Astrocyte (in vitro differentiated cells and primary cell): ENCODE data around the gene ZNF385D. TPM values are rescaled to one million over a fixed set of nuclear protein-coding genes. Genes with fewer than 3 reads are reported as not detected.

Experiments used
- DNase-seq: peaks from one replicate; pipeline ENCODE4 v3.0.0-alpha.2; 2010; ENCODE audit warnings: low read depth
- FAIRE-seq: peaks from 2 replicates; lab custom pipeline; 2011; peaks lifted over from hg19 to GRCh38; lab: Jason Lieb, UNC
- H2AFZ ChIP-seq: 2 replicates; pipeline ENCODE4 v1.6.0; 2012; ENCODE audit warnings: low read depth, low read length, inconsistent platforms
- H3K27ac ChIP-seq: 2 replicates; pipeline ENCODE4 v1.5.1; 2011; ENCODE audit warnings: low read depth, low read length, inconsistent platforms
- H3K27me3 ChIP-seq: 2 replicates; pipeline ENCODE4 v1.6.0; 2011; ENCODE audit warnings: low read length, inconsistent platforms; ENCODE audit not compliant: insufficient read depth
- H3K36me3 ChIP-seq: 2 replicates; pipeline ENCODE4 v1.5.1; 2011; ENCODE audit warnings: low read length, inconsistent platforms; ENCODE audit not compliant: insufficient read depth
- H3K4me1 ChIP-seq: 2 replicates; pipeline ENCODE4 v1.5.1; 2011; ENCODE audit warnings: low read length, inconsistent platforms; ENCODE audit not compliant: insufficient read depth
- H3K4me2 ChIP-seq: 2 replicates; pipeline ENCODE4 v1.6.0; 2012; ENCODE audit warnings: low read length, inconsistent platforms
- H3K4me3 ChIP-seq: 2 replicates; pipeline ENCODE4 v1.5.1; 2011; ENCODE audit warnings: low read depth, mild to moderate bottlenecking, low read length, inconsistent platforms; ENCODE audit not compliant: insufficient read depth
- H3K79me2 ChIP-seq: 2 replicates; pipeline ENCODE4 v1.6.0; 2012; ENCODE audit warnings: mild to moderate bottlenecking, low read length, inconsistent platforms; ENCODE audit not compliant: insufficient read depth
- H3K9ac ChIP-seq: 2 replicates; pipeline ENCODE4 v1.6.0; 2012; ENCODE audit warnings: mild to moderate bottlenecking, low read length, inconsistent platforms
- H3K9me3 ChIP-seq: 2 replicates; pipeline ENCODE4 v1.5.1; 2012; ENCODE audit warnings: low read depth, mild to moderate bottlenecking, low read length, inconsistent platforms; ENCODE audit not compliant: insufficient read depth
- H4K20me1 ChIP-seq: 2 replicates; pipeline ENCODE4 v1.6.0; 2012; ENCODE audit warnings: low read length, inconsistent platforms; ENCODE audit not compliant: insufficient read depth
- H3K27ac Mint-ChIP-seq: one replicate; pipeline ENCODE4 v1.8.0; 2021; ENCODE audit warnings: mild to moderate bottlenecking, mixed read lengths; ENCODE audit not compliant: unreplicated experiment
- H3K27me3 Mint-ChIP-seq: one replicate; pipeline ENCODE4 v1.8.0; 2021; ENCODE audit warnings: low read depth, mixed read lengths; ENCODE audit not compliant: unreplicated experiment
- H3K36me3 Mint-ChIP-seq: one replicate; pipeline ENCODE4 v1.8.0; 2021; ENCODE audit warnings: low read depth, mixed read lengths; ENCODE audit not compliant: unreplicated experiment
- H3K4me1 Mint-ChIP-seq: one replicate; pipeline ENCODE4 v1.8.0; 2021; ENCODE audit warnings: low read depth, mixed read lengths; ENCODE audit not compliant: unreplicated experiment
- H3K4me3 Mint-ChIP-seq: one replicate; pipeline ENCODE4 v1.8.0; 2021; ENCODE audit warnings: mild to moderate bottlenecking, moderate library complexity, mixed read lengths; ENCODE audit not compliant: unreplicated experiment
- H3K9me3 Mint-ChIP-seq: one replicate; pipeline ENCODE4 v1.8.0; 2021; ENCODE audit warnings: mild to moderate bottlenecking, mixed read lengths; ENCODE audit not compliant: unreplicated experiment
- EZH2 ChIP-seq: IDR thresholded peaks from 2 replicates; pipeline ENCODE4 v1.6.1; 2012; ENCODE audit warnings: mild to moderate bottlenecking, low read length, inconsistent platforms; ENCODE audit not compliant: insufficient read depth
- total RNA-seq: library from RNA; stranded (reverse); gene quantifications from 2 replicates; pipeline ENCODE4 v1.2.1, GENCODE V29; 2021
- TF ChIP-seq, protein P1 (sequence below): IDR thresholded peaks from 2 replicates; pipeline ENCODE4 v1.5.1; 2011; ENCODE audit warnings: low read depth, mild to moderate bottlenecking, inconsistent platforms, low read length, moderate library complexity; ENCODE audit not compliant: insufficient read depth

ZNF385D gene
- total RNA-seq, 1 donor from 2014 or later: 7.8 TPM

DNA sequence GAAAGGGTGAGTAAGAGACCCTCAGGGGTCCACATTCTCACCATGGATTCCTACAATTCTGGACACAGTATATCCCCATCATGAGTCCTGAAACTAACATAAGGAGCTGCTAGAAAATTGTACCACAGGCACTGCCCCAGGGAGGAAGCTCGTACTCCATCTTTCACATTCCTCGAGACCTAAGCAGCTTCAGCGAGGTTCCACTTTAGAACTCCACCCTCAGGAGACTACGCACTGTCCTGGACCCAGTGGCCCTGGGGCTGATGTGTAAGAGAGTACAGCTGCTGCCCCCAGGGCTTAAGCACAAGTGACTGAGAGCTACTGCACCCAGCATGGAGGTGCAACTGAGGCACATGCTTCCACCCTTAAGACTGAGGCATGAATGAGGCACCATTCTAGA, 352.5 kb downstream of the ZNF385D start:
- no peak for FAIRE-seq
- H3K27ac Mint-ChIP-seq: no peak overlapping the region

DNA sequence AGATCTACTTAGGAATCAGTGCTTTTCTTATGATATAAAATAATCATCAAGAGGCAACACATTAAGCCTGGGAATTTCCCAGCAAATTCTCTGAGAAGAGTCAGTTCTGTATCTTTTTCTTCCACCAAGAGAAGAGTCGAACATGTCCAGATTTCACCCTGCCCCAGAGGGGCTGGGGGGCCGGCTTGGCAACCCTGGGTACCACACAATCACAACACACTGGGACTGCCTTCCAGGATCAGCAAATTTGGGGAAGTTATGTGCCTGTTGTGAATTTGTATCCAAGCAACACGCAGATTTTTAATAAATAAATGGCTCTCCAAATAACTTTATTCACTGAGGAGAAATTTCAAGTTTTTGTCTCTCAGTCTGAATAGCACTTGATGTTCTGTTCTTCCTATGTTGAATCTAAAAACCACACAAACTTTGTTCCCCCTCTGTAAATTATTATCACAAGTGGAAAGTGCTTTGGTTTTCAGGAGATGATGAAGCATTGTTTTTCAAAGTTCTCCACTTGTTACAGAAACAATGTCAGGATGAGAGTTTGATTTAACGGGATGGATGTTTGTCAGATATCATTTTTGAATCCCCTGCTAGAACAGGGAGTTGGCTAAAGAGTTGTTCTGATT, 357.2 kb downstream of the ZNF385D start:
- H3K36me3 ChIP-seq: no peaks in the 10 kb centered on the region
- FAIRE-seq: no peak
- H2AFZ ChIP-seq: no peak overlapping the region
- H3K9ac ChIP-seq: no peak overlapping the region
- no peaks in the 10 kb centered on the region for H3K27me3 ChIP-seq
- no peak overlapping the region for H3K4me3 ChIP-seq
- DNase-seq: no peak
- H3K4me2 ChIP-seq: no peak overlapping the region
- no peak overlapping the region for H3K4me3 Mint-ChIP-seq
- H3K9me3 Mint-ChIP-seq: no peaks in the 10 kb centered on the region
- no peak overlapping the region for H3K27ac Mint-ChIP-seq
- no peaks in the 10 kb centered on the region for H3K36me3 Mint-ChIP-seq
- no peaks in the 10 kb centered on the region for H3K4me1 ChIP-seq
- H3K27ac ChIP-seq: no peak overlapping the region
- H3K27me3 Mint-ChIP-seq: no peaks in the 10 kb centered on the region
- H3K9me3 ChIP-seq: no peaks in the 10 kb centered on the region
- H3K4me1 Mint-ChIP-seq: peaks cover 4% of the 10 kb centered on the region
- TF ChIP-seq, protein P1, sequence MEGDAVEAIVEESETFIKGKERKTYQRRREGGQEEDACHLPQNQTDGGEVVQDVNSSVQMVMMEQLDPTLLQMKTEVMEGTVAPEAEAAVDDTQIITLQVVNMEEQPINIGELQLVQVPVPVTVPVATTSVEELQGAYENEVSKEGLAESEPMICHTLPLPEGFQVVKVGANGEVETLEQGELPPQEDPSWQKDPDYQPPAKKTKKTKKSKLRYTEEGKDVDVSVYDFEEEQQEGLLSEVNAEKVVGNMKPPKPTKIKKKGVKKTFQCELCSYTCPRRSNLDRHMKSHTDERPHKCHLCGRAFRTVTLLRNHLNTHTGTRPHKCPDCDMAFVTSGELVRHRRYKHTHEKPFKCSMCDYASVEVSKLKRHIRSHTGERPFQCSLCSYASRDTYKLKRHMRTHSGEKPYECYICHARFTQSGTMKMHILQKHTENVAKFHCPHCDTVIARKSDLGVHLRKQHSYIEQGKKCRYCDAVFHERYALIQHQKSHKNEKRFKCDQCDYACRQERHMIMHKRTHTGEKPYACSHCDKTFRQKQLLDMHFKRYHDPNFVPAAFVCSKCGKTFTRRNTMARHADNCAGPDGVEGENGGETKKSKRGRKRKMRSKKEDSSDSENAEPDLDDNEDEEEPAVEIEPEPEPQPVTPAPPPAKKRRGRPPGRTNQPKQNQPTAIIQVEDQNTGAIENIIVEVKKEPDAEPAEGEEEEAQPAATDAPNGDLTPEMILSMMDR: no peak
- TF ChIP-seq EZH2: no peak
- no peaks in the 10 kb centered on the region for H4K20me1 ChIP-seq
- no peaks in the 10 kb centered on the region for H3K79me2 ChIP-seq

More for the DNA sequence above, 352.5 kb downstream of the ZNF385D start:
- Mint-ChIP-seq H3K36me3 (no peaks in the 10 kb centered on the region), H3K4me1 (no peaks in the 10 kb centered on the region), H3K27me3 (no peaks in the 10 kb centered on the region), H3K9me3 (no peaks in the 10 kb centered on the region), H3K4me3 (no peak overlapping the region)
- H4K20me1 ChIP-seq: no peaks in the 10 kb centered on the region
- TF ChIP-seq, protein P1: no peak
- no peak for TF ChIP-seq EZH2
- no peak overlapping the region for H3K9ac ChIP-seq
- no peak overlapping the region for H3K4me3 ChIP-seq
- no peaks in the 10 kb centered on the region for H3K4me1 ChIP-seq
- H3K4me2 ChIP-seq: no peak overlapping the region
- H3K36me3 ChIP-seq: no peaks in the 10 kb centered on the region
- H3K27ac ChIP-seq: no peak overlapping the region
- H3K27me3 ChIP-seq: no peaks in the 10 kb centered on the region
- H3K79me2 ChIP-seq: no peaks in the 10 kb centered on the region
- no peak overlapping the region for H2AFZ ChIP-seq
- no peaks in the 10 kb centered on the region for H3K9me3 ChIP-seq
- no peak for DNase-seq

DNA sequence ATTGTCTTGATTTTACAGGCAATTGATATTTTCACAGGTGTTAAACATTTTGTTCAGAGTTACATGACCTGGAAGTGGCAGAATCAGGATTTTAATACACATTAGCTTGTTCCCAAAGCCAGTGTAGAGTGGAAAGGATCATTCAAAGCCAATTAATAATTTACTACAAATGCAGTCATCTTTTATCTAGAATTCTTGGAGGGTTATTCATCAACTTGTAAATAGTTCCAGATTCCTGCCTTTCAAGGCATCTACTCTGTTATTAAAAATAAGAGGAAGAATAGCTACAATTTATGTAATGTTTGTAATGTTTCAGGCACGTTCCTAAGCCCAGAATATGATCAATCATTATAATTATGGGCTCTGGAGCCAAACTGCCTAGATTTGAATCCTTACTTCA, 358.5 kb downstream of the ZNF385D start:
- Mint-ChIP-seq H3K4me3 (no peak overlapping the region), H3K36me3 (peaks cover 2% of the 10 kb centered on the region), H3K4me1 (peaks cover 4% of the 10 kb centered on the region), H3K27me3 (no peaks in the 10 kb centered on the region), H3K27ac (no peak overlapping the region), H3K9me3 (peaks cover 2% of the 10 kb centered on the region)
- H3K27ac ChIP-seq: no peak overlapping the region
- no peak overlapping the region for H3K9ac ChIP-seq
- H3K9me3 ChIP-seq: no peaks in the 10 kb centered on the region
- no peaks in the 10 kb centered on the region for H3K79me2 ChIP-seq
- H3K4me1 ChIP-seq: no peaks in the 10 kb centered on the region
- H2AFZ ChIP-seq: no peak overlapping the region
- H3K27me3 ChIP-seq: no peaks in the 10 kb centered on the region
- H3K4me2 ChIP-seq: no peak overlapping the region
- TF ChIP-seq, protein P1: no peak
- TF ChIP-seq EZH2: no peak
- H3K36me3 ChIP-seq: no peaks in the 10 kb centered on the region
- no peak overlapping the region for H3K4me3 ChIP-seq
- FAIRE-seq (no peak), DNase-seq (peak; percentile 57)
- H4K20me1 ChIP-seq: no peaks in the 10 kb centered on the region
